GM11168 (cell line): ENCODE measurements around the gene CAB39L.
"Not testable (repeated sequence)": the region's sequence is repeated elsewhere in the genome, so short reads cannot be mapped to it uniquely, and the experiment has no call there.

Source experiments
- in situ Hi-C: fragments of 300-500 bp; cut with MboI; formaldehyde crosslinking; loops from one replicate; pipeline ENCODE4 v1.12.0; 2022; ENCODE audit warnings: low sequenced_read_pairs; ENCODE audit not compliant: unreplicated experiment

Gene CAB39L

GRCh38 chr13:49354719-49355118, 89.1 kb downstream of the CAB39L start:
- in situ Hi-C loops = no loop called here

- in situ Hi-C loops = no loop called here
These were observed 90.0 kb downstream of the CAB39L start for GRCh38 chr13:49353908-49354307.

- in situ Hi-C loops = no loop called here
These were observed 92.0 kb downstream of the CAB39L start for GRCh38 chr13:49351871-49352270.

GRCh38 chr13:49348751-49349150, 95.1 kb downstream of the CAB39L start:
- in situ Hi-C loops = no loop called here

- in situ Hi-C loops = no loop called here
These were observed 96.0 kb downstream of the CAB39L start for GRCh38 chr13:49347650-49348385.

- in situ Hi-C loops = no loop called here
These were observed 97.4 kb downstream of the CAB39L start for GRCh38 chr13:49346460-49346859.

- in situ Hi-C loops = no loop called here
These were observed 100.1 kb downstream of the CAB39L start for GRCh38 chr13:49343731-49344130.

GRCh38 chr13:49343255-49343654, 100.6 kb downstream of the CAB39L start:
- in situ Hi-C loops = no loop called here

- in situ Hi-C loops = no loop called here
These were observed 101.4 kb downstream of the CAB39L start for GRCh38 chr13:49342454-49342853.

- in situ Hi-C loops = no loop called here
These were observed 101.9 kb downstream of the CAB39L start for GRCh38 chr13:49341941-49342340.

- in situ Hi-C loops = no loop called here
These were observed 102.3 kb downstream of the CAB39L start for GRCh38 chr13:49341517-49341916.

- in situ Hi-C loops = no loop called here
These were observed 103.7 kb downstream of the CAB39L start for GRCh38 chr13:49340161-49340560.

- in situ Hi-C loops = no loop called here
These were observed 107.2 kb downstream of the CAB39L start for GRCh38 chr13:49336655-49337054.

- in situ Hi-C loops = no loop called here
These were observed 113.4 kb downstream of the CAB39L start for GRCh38 chr13:49330546-49330864.

- in situ Hi-C loops = no loop called here
These were observed 113.9 kb downstream of the CAB39L start for GRCh38 chr13:49329831-49330545.

GRCh38 chr13:49327145-49327544, 116.7 kb downstream of the CAB39L start:
- in situ Hi-C loops = not testable (repeated sequence)

- in situ Hi-C loops = no loop called here
These were observed 117.5 kb downstream of the CAB39L start for GRCh38 chr13:49326222-49326917.

GRCh38 chr13:49323344-49323743, 120.5 kb downstream of the CAB39L start:
- in situ Hi-C loops = no loop called here

- in situ Hi-C loops = no loop called here
These were observed 121.2 kb downstream of the CAB39L start for GRCh38 chr13:49322702-49323101.

- in situ Hi-C loops = no loop called here
These were observed 122.9 kb downstream of the CAB39L start for GRCh38 chr13:49320975-49321374.

GRCh38 chr13:49319951-49320350, 123.9 kb downstream of the CAB39L start:
- in situ Hi-C loops = no loop called here
